DMS79 treated with DMSO at 0.1 percent for 48 hours (cell line): ENCODE measurements around the gene MOB3B.
"Not testable (repeated sequence)": the region's sequence is repeated elsewhere in the genome, so short reads cannot be mapped to it uniquely, and the experiment has no call there.

Experiments used
- DNase-seq: peaks from one replicate; lab custom pipeline; 2025; lab: John Stamatoyannopoulos, UW

MOB3B gene

DNA sequence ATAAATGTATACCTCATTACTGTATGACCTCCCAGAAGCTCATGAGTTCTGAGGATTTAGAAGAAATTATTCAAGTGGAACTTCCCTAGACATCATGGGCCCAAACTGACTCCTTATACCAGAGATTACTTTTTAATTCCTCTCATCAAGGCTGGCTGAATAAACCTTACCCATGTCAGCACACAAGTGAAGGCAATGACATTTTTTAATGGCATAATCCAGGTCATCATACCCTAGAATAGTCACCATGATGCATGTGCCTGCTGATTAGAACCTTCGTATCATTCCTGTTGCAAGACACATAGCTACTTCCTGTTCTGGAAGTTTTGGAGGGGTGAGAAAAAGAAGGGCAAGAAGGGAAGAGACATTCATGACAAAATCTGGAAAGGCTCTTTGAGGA is 55.3 kb downstream of the MOB3B start:
- no peak for DNase-seq

DNA sequence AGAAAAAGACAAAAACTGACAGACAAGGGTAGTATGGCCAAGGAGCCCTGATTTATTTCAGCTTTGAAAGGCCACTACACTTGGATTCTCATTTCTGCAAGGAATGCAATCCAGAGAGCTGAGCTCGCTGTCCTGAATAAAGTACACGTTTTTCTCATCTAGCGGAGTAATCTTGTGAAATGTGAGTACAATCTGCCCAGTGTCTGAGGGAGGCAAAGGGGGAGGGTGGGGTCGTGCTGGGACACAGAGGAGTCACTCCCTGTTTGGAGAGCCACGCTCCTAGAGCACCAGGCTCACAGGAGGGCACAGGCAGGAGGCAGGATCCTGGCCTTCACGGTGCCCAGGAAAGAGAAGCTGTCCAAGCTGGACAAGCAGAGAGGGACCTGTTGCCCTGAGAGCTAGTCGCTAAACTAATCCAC is 56.5 kb downstream of the MOB3B start:
- no peak for DNase-seq

DNA sequence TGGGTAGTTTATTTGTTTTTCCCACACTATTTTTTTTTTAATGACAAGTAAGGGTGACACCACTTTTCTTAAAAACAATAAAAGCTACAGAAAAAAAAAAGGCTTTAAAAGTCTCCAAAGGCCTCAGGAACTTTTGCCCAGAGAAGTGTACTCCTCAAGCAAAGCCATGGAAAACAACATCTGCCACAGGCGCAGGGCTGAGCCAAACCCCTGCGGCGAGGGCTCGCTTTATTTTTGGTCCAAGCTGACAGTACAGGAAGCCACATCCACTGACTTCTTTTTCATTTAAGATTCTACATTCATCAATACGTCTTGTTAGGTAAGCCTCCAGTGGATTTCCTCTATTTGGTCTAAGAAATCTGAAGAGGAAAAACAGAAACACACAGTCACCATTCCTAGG is 57.4 kb downstream of the MOB3B start:
- DNase-seq: no peak

DNA sequence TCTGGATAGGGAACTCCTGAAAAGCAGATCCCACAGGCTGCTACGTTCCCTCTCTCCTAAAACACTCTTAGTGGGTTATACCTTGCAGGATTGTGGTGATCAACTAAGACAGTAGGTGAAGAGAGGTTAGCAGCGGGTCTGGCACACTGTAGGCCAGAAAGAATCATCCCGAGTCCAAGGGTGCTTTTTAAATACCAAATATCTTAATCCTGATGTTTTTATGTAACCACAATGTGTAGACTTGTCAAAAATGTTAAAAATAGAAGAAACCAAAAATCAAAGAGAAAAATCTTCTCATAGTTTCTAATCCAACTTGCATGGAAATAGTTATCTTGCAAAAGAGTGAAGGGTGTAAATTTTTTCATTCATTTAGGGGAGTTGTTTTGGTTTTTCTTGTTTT is 57.8 kb downstream of the MOB3B start:
- no peak for DNase-seq

DNA sequence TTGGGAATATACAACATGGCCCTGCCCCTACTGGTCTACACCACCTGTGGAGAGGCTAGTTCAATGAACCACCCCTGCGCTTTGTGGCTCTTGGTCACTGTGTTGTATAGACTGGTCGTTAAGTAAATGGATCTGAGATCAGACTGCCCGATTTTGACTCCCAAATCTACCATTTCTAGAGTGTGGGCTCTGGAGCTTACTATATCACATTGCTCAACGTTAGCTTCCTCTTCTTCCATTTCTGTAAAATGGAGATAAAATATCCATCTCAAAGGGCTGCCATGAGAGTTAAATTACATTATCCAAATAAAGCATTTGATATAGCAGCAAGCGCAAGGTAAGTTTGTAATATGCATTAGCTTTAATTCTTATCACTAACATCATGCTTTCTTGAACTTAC is 58.2 kb downstream of the MOB3B start:
- DNase-seq: no peak

DNA sequence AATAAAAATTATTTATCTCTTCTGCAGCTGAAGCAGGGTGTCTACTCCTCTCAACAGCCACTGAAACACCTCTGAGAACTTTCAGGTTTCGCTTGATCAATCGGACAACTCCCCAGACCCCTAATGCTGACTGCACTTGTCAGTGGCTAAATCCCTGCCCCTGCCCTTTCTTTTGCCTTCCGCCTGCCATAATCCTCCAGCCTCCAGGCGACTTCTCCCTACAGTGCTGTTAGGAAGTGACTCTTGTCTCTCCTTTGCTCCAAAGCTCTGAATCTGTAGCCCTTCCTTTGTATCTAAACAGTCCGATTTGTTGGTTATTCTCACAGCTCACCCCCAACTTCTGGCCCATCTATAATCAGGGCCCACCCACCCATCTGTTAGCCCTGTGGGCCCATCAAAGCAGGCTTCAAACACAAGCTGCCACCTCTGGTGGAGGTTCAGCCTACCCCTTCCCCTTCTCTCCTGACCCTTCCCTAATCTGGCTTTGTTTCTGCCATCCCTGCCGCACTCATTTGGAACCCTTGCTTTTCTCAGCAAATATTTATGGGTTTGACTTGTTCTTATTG is 59.2 kb downstream of the MOB3B start:
- no peak for DNase-seq

DNA sequence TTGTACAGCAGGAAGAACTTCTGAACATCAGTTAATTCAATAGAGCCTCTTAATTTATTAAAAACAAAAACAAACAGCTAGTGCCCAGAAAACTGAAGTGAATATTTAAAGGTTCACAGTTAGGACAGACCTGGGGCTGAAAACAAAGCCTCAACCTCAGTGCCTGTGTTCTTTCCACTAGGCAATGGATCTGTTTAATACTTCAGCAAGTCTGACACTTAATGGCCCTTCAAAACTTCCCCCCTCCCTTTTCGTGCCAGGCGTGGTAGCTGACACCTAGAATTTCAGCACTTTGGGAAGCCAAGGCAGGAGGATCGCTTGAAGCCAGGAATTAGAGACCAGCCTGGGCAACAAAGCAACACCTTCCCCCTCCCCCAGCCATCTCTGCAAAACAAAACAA is 60.1 kb downstream of the MOB3B start:
- no peak for DNase-seq

DNA sequence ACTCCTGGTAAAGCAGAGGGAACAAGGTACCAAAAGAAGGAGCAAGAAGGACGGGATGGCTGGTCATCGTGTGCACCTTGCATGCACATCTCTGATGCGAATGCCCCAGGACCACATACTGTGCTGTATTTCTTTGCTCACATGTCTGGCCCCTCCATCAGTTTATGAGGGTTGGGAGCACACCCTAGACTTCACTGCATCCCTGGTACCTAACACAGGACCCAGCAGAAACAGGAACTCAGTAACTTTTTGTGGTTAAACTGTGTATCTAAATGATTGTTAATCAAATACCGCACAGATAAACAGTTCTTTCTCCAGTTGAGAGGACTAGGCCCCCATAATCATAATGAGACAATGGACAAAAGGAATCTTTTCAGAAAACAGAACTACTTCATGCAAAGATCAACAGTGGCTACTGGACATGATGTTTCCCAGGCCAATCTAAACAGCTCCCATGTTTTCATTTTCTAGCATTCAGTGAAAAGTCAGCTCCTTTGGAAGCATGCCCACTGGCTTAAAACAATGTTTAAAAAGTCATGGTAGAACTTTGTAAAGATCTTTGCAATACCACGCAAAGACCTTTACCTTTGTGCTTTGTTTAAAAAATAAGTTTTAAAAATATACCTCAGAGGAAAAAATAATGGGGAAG is 61.0 kb downstream of the MOB3B start:
- no peak for DNase-seq

DNA sequence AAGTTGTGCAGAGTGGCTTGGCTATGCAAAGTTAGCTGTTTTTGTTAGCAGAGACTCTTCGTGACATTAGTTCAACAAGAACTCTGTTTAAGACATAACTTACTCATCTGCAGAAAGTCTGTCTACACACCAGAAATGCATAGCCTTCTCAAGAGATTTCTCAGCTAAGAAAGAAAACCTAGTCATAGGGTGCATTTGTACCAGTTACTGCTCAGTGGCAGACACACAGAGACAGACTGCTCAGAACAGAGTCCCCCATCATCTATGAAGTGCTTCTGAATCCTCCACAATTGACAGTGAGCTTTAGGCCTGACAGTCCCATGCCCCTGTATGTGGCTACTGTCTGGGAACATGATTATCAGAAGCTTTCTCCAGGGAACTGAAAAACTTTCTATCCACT is 61.6 kb downstream of the MOB3B start:
- DNase-seq: no peak

DNA sequence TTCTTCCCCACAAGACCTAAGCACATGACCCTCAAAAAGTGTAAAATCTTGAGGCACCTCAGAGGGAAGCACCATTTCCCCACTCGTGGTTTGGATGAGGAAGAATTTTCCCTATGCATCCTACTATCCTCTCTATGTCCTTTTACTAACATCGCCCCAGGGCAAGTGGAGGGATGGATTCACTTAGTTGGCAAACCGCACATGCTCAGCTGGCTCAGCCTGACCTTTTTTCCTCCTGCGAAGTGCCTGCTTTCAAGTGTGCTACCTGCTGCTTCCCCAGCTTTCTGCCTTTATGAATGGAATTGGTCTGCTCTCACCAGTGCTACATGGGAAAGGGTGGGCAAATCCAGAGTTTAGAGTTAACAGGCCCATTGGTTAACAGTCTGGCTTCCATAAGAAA is 62.1 kb downstream of the MOB3B start:
- DNase-seq: peak; percentile 52

DNA sequence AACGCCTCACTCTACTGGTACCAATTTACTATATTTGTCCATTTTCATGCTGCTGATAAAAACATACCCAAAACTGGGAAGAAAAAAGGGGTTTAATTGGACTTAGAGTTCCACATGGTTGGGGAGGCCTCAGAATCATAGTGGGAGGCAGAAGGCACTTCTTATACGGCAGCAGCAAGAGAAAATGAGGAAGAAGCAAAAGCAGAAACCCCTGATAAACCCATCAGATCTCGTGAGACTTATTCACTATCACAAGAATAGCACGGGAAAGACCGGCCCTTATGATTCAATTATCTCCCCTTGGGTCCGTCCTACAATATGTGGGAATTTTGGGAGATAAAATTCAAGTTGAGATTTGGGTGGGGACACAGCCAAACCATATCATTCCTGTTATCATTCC is 63.1 kb downstream of the MOB3B start:
- not testable (repeated sequence) for DNase-seq

DNA sequence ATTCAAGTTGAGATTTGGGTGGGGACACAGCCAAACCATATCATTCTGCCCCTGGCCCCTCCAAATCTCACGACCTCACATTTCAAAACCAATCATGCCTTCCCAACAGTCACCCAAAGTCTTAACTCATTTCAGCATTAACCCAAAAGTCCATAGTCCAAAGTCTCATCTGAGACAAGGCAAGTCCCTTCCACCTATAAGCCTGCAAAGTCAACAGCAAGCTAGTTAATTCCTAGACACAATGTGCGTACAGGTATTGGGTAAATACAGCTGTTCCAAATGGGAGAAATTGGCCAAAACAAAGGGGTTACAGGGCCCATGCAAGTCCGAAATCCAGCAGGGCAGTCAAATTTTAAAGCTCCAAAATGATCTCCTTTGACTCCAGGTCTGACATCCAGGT is 64.7 kb downstream of the MOB3B start:
- DNase-seq: not testable (repeated sequence)

DNA sequence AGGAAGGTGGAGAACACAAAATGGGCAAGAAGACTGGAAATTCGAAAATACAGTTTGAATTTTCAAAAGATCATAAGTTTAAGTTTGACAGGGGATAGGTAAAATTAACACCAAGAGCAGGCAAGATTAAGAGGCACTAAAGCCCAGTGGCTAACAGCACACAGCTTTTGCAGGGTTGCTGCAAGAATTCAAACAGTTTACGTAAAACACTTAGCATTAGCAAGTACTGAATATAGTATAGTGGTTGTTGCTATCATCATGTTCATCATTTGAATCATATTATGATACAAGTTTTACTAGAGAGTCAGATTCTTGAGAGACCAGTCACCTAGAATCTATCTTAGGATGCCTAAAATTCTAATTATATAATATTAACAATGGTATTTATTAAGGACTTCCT is 66.8 kb downstream of the MOB3B start:
- DNase-seq: no peak

DNA sequence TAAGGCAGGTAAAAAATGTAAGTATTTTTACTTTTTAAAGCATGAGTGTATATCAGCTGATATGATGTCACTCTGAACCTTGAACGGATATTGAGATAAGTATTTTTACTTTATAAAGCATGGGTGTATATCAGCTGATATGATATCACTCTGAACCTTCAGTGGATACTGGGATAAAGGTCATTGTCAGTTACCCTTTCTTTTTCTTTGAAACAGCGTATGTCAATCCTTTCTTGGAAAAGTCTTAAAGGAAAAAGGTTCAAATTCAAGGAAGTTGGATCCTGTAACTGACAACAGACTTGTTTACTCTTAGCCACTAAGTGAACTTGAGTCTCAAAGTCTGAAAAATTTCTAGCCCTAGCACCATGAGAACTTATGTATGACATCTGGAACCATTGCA is 67.2 kb downstream of the MOB3B start:
- no peak for DNase-seq

DNA sequence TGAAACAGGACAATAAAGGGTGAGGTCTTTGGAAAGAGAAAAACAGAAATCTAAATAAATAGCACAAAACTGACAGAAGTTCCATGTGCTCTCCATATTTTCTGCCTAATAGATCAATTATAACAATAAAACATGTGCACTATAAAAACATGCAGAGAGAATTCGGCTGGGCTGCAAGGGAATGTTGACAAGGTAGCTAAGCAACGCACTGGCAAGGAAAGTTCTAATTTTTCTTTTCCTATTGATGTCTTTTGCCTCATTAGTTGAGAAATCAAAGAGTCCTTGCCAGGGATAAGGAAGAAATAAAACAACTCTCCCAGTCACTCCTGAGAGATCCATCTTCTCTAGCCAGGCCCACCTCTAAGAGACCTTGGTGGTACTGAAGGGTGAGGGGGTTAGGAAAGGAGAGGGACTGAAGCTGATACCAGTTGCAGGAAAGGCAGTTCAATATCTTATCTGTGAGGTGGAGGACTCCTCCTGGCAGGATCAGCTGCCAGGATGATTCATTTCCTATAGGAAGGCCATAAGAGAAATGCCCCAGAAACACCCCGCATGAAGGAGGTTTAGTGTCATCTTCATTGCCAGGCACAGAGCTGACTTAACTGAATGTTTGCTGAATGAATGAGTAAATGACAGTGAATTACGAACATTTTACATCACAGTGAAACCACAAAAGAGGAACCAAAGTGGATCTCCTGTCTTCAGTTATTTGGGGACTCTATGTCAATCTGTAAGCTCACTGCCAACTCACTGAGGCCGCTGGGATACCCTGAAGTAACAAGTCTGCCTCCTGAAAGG is 69.2 kb downstream of the MOB3B start:
- DNase-seq: no peak

DNA sequence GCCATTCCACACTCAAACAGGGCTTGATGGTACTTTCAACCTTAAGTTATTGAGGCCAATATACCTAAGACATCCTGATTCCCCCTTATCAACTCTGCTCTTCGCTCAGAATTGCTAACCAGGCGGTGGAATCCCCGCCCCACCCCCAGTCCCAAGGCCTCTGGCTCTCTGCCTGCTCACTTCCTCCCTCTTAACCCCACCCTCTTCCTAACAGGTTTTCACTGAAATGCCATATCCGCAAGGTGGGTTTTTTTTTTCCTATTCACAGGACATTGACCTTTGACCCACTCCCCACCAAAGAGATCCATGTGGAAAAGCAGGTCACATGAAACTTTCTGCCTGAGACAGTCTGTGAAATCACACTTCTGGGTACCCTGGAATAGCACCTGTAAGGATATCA is 72.2 kb downstream of the MOB3B start:
- no peak for DNase-seq

DNA sequence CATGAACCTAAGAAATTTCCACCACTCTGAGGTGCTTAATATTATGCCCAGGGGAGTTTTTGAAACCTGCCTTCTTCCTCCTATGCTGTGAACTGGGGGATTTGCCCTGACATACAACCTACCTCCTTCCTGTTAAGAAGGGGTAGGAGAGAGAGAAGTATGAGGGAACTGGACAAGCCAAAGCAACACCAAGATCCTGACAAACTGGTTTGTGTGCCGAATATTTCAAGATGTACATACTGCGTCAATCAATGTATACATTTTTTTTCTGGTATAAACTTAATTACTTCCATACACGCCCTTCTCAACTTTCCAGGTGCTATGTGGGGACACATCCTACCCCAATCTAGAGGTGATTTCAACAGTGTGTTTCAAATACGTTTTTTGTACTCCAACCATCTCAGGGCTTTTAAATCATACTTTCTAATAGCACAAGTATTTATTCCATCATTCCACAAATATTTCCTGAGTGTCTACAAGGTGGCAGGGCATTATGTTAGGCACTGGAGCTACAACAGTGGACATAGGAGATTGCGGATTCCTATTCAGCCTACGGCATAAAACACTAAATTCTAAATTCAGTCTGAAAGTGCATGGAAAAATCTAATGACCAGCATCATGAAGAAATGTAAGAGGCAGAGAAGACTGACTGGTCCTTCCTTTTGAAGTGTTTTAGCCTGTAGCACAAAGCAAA is 75.6 kb downstream of the MOB3B start:
- DNase-seq: no peak

DNA sequence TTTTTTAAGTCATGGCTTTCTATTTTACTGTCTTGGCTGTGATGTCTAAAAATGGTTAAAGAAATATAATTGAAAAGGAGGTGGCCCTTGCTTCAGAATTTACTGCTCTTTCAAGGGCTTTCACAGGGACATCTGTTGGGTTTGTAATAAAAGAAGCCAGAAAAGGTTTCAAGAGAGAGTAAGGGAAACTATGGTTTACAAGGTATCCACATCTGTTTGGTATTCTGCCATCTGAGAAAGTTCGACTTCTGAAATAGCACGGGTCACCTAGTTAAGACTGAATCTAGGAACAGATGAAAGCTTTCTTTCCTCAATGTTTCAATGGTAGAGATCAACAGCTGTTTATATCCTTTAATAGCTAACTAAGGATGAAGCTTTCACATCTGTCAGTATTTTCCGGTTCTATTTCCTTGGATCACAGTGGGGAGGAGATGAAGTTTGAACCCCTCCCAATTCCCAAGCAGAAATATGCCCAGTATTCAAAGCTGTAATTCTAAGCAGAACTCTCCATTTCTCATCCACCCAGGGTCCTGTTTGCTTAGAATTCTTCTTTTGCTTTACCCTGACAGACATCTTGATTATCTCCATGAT is 78.3 kb downstream of the MOB3B start:
- no peak for DNase-seq

DNA sequence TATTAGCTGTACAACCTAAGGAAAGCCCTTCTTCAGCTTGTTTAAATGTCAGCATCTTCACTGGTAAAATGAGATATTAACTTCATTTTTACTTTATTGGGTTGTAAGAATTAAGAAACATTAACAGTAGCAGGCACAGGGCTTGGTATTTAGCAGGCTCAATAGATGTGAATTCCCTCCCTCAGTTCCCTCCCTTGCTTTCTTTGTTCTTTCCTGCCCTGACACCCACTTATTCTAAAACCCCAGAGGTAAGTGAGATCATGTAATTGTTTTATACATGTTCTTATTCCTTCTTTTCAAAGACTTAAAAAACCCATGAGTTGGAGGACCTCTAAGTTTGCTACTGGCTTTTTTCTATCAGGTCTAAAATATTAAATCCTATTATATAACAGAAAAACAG is 78.9 kb downstream of the MOB3B start:
- DNase-seq: no peak

DNA sequence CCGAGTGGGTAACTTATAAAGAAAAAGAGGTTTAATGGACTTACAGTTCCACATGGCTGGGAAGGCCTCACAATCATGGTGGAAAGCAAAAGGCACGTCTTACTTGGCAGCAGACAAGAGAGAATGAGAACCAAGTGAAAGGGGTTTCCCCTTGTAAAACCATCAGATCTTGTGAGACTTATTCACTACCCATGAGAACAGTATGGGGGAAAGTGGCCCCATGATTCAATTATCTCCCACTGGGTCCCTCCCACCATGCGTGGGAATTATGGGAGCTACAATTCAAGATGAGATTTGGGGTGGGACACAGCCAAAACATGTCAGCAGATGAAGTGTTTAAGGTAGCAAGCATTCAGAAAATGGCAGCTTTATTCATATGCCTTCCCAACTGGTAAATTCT is 81.3 kb downstream of the MOB3B start:
- DNase-seq: not testable (repeated sequence)

DNA sequence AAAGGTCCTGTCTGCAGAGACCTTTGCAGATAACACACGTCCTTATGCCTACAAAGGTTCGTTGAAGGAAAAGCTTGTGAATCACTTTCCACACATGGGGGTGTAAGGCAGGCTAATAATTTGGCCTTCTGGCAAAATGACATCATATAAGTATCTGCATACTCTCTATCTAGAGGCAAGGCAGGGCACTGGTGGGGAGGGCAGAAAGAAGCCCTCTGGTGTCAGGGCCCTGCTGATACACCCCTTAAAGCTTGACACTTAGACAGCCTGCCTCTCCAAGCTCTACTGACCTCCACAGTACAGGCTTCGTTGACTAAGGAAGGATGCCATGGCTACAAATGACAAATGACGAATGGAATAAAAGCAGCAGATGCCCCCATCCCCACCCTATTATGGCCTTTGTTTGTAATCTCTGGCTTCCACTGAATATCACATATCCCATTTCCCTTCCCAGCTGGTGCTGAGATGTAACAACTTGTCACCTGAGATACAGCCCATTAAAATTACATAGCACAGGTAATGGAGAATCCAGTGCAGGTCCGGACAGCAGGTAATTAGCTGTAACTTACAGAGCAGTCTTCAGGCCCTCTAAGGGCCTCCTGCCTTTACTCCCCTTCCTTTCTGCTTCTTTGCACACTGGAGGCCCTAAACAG is 82.5 kb downstream of the MOB3B start:
- DNase-seq: no peak

DNA sequence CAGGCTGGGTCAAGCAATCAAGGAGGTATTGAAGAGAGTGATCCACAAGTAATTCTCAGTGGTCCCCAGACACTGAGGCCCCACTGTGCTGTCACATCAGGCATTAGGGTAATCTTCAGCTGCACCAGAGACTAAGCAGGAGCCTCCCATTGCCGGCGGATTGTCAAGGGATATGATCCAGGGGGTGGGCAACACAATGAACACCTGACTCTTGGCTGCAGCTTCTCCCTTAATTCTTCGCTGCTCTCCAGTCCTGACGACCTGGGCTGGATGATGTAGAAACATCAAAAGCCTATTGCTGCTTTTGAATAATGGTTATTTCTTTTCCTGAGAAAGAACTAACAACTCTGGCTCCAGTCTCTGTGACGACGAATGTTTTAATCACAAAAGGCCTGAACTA is 83.9 kb downstream of the MOB3B start:
- no peak for DNase-seq
